Activated T-cell treated with anti-CD3 and anti-CD28 coated beads, Interleukin-2, amount 50 U/mL, for 4 hours (primary cell): ENCODE data around the gene NFAM1. TPM values are rescaled to one million over a fixed set of nuclear protein-coding genes. Genes with fewer than 3 reads are reported as not detected.

Experiments used
- ATAC-seq, 2 donors: fragments of 200-7000 bp; cut with Tn5 transposase; one replicate each; pipeline ENCODE4 v1.10.0; 2021
- DNase-seq: peaks from one replicate; pipeline ENCODE4 v3.0.0-alpha.2; 2020
- H3K27me3 Mint-ChIP-seq: one replicate; pipeline ENCODE4 v1.8.0; 2021; ENCODE audit warnings: low read depth, mixed read lengths
- H3K36me3 Mint-ChIP-seq: one replicate; pipeline ENCODE4 v1.8.0; 2022; ENCODE audit warnings: mixed read lengths; ENCODE audit not compliant: insufficient read depth
- H3K4me1 Mint-ChIP-seq: one replicate; pipeline ENCODE4 v1.8.0; 2021; ENCODE audit warnings: low read depth, mixed read lengths
- H3K4me3 Mint-ChIP-seq: one replicate; pipeline ENCODE4 v1.8.0; 2021; ENCODE audit warnings: mild to moderate bottlenecking, moderate library complexity, mixed read lengths
- H3K9me3 Mint-ChIP-seq: one replicate; pipeline ENCODE4 v1.8.0; 2021; ENCODE audit warnings: mixed read lengths
- total RNA-seq, 3 donors: library from RNA; stranded (reverse); gene quantifications; one replicate each; pipeline ENCODE4 v1.2.1, GENCODE V29; 2021

Gene NFAM1, protein sequence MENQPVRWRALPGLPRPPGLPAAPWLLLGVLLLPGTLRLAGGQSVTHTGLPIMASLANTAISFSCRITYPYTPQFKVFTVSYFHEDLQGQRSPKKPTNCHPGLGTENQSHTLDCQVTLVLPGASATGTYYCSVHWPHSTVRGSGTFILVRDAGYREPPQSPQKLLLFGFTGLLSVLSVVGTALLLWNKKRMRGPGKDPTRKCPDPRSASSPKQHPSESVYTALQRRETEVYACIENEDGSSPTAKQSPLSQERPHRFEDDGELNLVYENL
- total RNA-seq = under 1 TPM in 2 of 3 donors, not detected in 1; 0.03 to 0.11 TPM

- peaks cover 21% of the 10 kb centered on the region for H3K27me3 Mint-ChIP-seq
- H3K9me3 Mint-ChIP-seq = no peaks in the 10 kb centered on the region
- H3K4me3 Mint-ChIP-seq = no peak within 1 kb of the TSS
- DNase-seq (no peak), ATAC-seq (no peak)
- no peaks in the 10 kb centered on the region for H3K4me1 Mint-ChIP-seq
- no peaks in the 10 kb centered on the region for H3K36me3 Mint-ChIP-seq
Observed at GRCh38 chr22:42432020-42432596, at the start of gene NFAM1. Gene NFAM1 (minus strand): TSS chr22:42432403. CDS start chr22:42432357, 46 bp downstream.

DNA sequence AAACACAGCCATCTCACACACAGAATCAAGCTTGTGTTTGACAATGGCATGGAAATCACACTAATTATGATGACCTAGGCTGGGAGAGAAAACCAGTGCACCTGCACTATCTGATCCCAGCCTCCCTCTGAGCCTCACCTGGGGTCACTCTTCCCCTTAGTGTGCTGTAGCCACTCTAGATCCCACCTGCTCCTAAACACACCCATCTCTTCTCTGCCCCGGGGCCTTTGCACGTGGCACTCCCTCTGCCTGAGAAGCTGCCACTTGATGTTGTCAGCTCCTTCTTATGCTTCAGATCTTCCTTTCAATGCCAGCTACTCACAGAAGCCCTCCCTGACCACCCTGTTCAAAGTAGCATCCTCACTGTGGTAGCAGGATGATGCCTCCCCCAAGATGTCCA is 42.9 kb upstream of the NFAM1 start:
- ATAC-seq = no peak

GRCh38 chr22:42473484-42474193 is 41.4 kb upstream of the NFAM1 start:
- DNase-seq = no peak
- H3K9me3 Mint-ChIP-seq = no peaks in the 10 kb centered on the region
- ATAC-seq = peak in 1 of 2 donors; percentile 61

More for the DNA sequence above, 42.9 kb upstream of the NFAM1 start:
- Mint-ChIP-seq H3K9me3 (no peaks in the 10 kb centered on the region), H3K4me3 (no peak overlapping the region), H3K27me3 (peaks cover 4% of the 10 kb centered on the region), H3K4me1 (peaks cover 9% of the 10 kb centered on the region), H3K36me3 (no peaks in the 10 kb centered on the region)
- DNase-seq = no peak

GRCh38 chr22:42472671-42473070 is 40.5 kb upstream of the NFAM1 start:
- DNase-seq (no peak), ATAC-seq (no peak)
- H3K36me3 Mint-ChIP-seq = no peaks in the 10 kb centered on the region
- H3K27me3 Mint-ChIP-seq = peaks cover 4% of the 10 kb centered on the region
- no peaks in the 10 kb centered on the region for H3K4me1 Mint-ChIP-seq
- no peaks in the 10 kb centered on the region for H3K9me3 Mint-ChIP-seq
- no peak overlapping the region for H3K4me3 Mint-ChIP-seq

More at GRCh38 chr22:42473484-42474193, 41.4 kb upstream of the NFAM1 start:
- Mint-ChIP-seq H3K4me3 (no peak overlapping the region), H3K27me3 (peaks cover 4% of the 10 kb centered on the region), H3K36me3 (no peaks in the 10 kb centered on the region), H3K4me1 (peaks cover 6% of the 10 kb centered on the region)

- Mint-ChIP-seq H3K4me1 (no peaks in the 10 kb centered on the region), H3K27me3 (peaks cover 7% of the 10 kb centered on the region), H3K4me3 (no peak overlapping the region), H3K9me3 (no peaks in the 10 kb centered on the region), H3K36me3 (no peaks in the 10 kb centered on the region)
- DNase-seq (no peak), ATAC-seq (no peak)
Observed at GRCh38 chr22:42471441-42471840, 39.2 kb upstream of the NFAM1 start.

DNA sequence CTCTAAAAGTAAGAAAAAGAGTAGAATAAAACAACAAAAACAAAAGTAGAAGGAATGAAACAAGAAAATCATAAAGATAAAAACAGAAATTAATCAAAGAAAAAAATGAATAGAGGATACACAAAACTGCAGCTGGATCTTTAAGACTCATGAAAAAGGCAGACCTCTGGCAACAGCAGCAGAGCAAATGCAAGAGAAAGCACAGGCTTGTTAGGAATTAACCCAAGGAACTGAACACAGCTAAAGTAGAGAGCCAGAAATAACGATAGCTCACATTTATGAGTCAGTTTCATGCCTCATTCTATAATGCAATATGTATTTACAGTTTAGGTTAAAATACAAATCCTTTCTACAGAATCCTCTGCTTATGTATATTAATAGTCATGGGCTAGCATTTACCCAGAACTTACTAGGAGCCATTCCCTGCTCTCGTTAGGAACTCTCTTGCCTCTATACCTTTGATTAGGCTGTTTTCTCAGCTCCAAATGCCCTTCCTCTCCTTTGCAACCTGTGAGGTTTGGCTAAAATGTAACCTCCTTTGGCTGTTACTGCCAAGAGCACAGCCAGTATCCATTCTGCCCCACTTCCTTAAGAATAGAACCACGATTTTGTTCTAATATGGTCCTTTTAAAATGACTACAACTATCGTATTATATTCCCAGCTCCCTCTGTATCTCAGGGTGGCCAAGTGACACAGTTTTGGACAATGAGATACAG is 38.3 kb upstream of the NFAM1 start:
- DNase-seq = no peak
- Mint-ChIP-seq H3K27me3 (peaks cover 7% of the 10 kb centered on the region), H3K4me3 (no peak overlapping the region), H3K9me3 (no peaks in the 10 kb centered on the region), H3K36me3 (no peaks in the 10 kb centered on the region), H3K4me1 (no peaks in the 10 kb centered on the region)
- ATAC-seq = no peak

DNA sequence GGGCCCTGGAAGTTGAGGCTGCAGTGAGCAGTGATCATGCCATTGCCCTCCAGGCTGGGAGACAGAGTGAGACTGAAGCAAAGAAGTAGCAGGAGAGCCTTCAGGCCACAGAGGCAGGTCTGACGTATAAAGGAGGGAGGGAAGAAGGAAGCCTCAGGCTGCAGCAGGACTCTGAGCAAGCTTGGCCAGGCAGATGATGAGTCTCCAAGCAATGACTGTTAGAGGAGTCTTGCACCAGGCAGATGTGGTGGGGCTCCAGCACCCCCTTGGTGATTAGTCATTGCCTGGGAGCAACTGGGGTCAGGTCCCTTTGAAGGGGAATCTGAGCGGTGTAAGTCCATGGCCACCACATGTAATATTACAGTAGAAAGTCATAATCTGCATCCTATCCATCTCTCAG is 36.6 kb upstream of the NFAM1 start:
- H3K36me3 Mint-ChIP-seq = no peaks in the 10 kb centered on the region
- no peak for ATAC-seq
- no peak for DNase-seq
- no peaks in the 10 kb centered on the region for H3K9me3 Mint-ChIP-seq
- H3K4me1 Mint-ChIP-seq = no peaks in the 10 kb centered on the region
- peaks cover 3% of the 10 kb centered on the region for H3K27me3 Mint-ChIP-seq
- H3K4me3 Mint-ChIP-seq = no peak overlapping the region

DNA sequence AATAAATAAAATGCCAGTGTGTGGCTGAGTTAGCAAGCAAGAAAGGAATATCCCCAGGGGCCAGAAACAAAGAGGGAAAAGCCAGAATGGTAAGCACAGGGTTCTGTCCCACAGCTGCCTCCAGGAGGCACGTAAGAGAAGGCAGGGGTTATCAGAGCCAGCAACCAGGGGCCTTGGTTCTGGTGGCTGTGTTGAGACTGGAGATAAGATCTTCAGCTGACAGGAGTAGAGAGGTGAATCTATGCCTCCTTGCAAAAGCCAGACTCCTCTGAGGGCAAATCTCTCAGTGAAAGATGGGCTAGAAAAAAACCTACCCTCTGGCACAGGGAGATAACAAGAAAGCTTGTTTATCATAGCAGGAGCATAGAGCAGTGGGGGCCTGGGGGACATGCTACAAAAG is 29.8 kb upstream of the NFAM1 start:
- no peak for DNase-seq
- Mint-ChIP-seq H3K4me3 (no peak overlapping the region), H3K36me3 (no peaks in the 10 kb centered on the region), H3K4me1 (no peaks in the 10 kb centered on the region), H3K9me3 (no peaks in the 10 kb centered on the region), H3K27me3 (peaks cover 38% of the 10 kb centered on the region)
- no peak for ATAC-seq

- ATAC-seq (no peak), DNase-seq (no peak)
- no peaks in the 10 kb centered on the region for H3K4me1 Mint-ChIP-seq
- H3K4me3 Mint-ChIP-seq = no peak overlapping the region
- no peaks in the 10 kb centered on the region for H3K9me3 Mint-ChIP-seq
- H3K27me3 Mint-ChIP-seq = peaks cover 40% of the 10 kb centered on the region
- no peaks in the 10 kb centered on the region for H3K36me3 Mint-ChIP-seq
Observed at GRCh38 chr22:42461511-42461910, 29.3 kb upstream of the NFAM1 start.

- DNase-seq (no peak), ATAC-seq (no peak)
- no peaks in the 10 kb centered on the region for H3K36me3 Mint-ChIP-seq
- peaks cover 41% of the 10 kb centered on the region for H3K27me3 Mint-ChIP-seq
- no peaks in the 10 kb centered on the region for H3K9me3 Mint-ChIP-seq
- no peak overlapping the region for H3K4me3 Mint-ChIP-seq
- no peaks in the 10 kb centered on the region for H3K4me1 Mint-ChIP-seq
Observed at GRCh38 chr22:42459287-42460063, 27.3 kb upstream of the NFAM1 start.

GRCh38 chr22:42452916-42453315 is 20.7 kb upstream of the NFAM1 start:
- ATAC-seq (no peak), DNase-seq (no peak)
- Mint-ChIP-seq H3K4me3 (no peak overlapping the region), H3K27me3 (peaks cover 17% of the 10 kb centered on the region), H3K9me3 (no peaks in the 10 kb centered on the region), H3K4me1 (no peaks in the 10 kb centered on the region), H3K36me3 (no peaks in the 10 kb centered on the region)

- H3K4me3 Mint-ChIP-seq = no peak overlapping the region
- ATAC-seq = no peak
- H3K36me3 Mint-ChIP-seq = no peaks in the 10 kb centered on the region
- H3K9me3 Mint-ChIP-seq = no peaks in the 10 kb centered on the region
- peaks cover 16% of the 10 kb centered on the region for H3K27me3 Mint-ChIP-seq
- no peaks in the 10 kb centered on the region for H3K4me1 Mint-ChIP-seq
- DNase-seq = no peak
Observed at GRCh38 chr22:42452456-42452855, 20.3 kb upstream of the NFAM1 start.

DNA sequence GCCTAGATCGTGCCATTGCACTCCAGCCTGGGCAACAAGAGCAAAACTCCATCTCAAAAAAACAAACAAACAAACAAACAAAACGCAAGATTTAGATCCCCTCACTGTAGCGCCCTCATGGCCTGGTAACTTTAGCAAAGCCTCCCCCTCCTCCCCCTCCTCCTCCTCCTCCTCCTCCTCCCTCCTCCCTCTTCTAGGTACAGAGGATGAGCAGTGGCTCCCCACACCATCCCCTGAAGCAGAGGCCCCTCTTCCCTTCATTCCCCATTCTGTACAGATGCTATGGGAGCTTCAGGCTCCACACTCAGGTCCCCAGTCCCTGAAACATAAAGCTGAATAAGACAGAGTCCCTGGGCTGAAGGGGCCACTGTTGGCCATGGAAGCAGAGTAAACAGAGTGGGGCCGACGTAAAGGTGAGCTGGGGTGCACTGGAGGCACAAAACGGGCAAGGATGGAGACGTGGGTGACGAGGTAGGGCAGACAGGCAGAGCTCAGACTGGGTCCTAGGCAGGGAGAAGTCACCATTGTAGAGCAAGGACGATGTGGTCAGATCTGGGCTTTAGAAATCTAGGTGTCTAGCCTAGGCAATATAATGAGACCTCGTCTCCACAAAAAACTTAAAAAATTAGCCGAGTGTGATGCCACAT is 19.4 kb upstream of the NFAM1 start:
- Mint-ChIP-seq H3K36me3 (no peaks in the 10 kb centered on the region), H3K27me3 (peaks cover 13% of the 10 kb centered on the region), H3K4me1 (no peaks in the 10 kb centered on the region), H3K9me3 (no peaks in the 10 kb centered on the region), H3K4me3 (no peak overlapping the region)
- DNase-seq = no peak
- no peak for ATAC-seq
